Karpas-422 (cell line): ENCODE measurements around the gene SMG5. TPM values are rescaled to one million over a fixed set of nuclear protein-coding genes. Genes with fewer than 3 reads are reported as not detected.
"Not testable (repeated sequence)": the region's sequence is repeated elsewhere in the genome, so short reads cannot be mapped to it uniquely, and the experiment has no call there.

Experiments used
- DNase-seq: peaks from one replicate; pipeline ENCODE4 v3.0.0-alpha.2; 2015
- H2AFZ ChIP-seq: fragments of 200-600 bp; sonication (generic); 2 replicates; pipeline ENCODE4 v1.6.1; 2014; ENCODE audit warnings: antibody characterized with exemption, low read length, mixed read lengths
- H3K27ac ChIP-seq: fragments of 200-600 bp; sonication (generic); 2 replicates; pipeline ENCODE4 v1.5.1; 2014; ENCODE audit warnings: mild to moderate bottlenecking, low read length, moderate library complexity
- H3K27me3 ChIP-seq: fragments of 200-600 bp; sonication (generic); 2 replicates; pipeline ENCODE4 v1.6.1; 2014; ENCODE audit warnings: low read length, mixed read lengths
- H3K36me3 ChIP-seq: fragments of 200-600 bp; sonication (generic); 2 replicates; pipeline ENCODE4 v1.6.1; 2014; ENCODE audit warnings: low read length, mixed read lengths; ENCODE audit not compliant: insufficient read depth
- H3K4me1 ChIP-seq: fragments of 200-600 bp; sonication (generic); 2 replicates; pipeline ENCODE4 v1.6.1; 2014; ENCODE audit warnings: mild to moderate bottlenecking, low read length, mixed read lengths
- H3K4me2 ChIP-seq: fragments of 200-600 bp; sonication (generic); 2 replicates; pipeline ENCODE4 v1.6.1; 2014; ENCODE audit warnings: low read length, low read depth, mild to moderate bottlenecking; ENCODE audit not compliant: poor library complexity, severe bottlenecking
- H3K4me3 ChIP-seq: fragments of 200-600 bp; sonication (generic); 2 replicates; pipeline ENCODE4 v1.5.1; 2014; ENCODE audit warnings: mild to moderate bottlenecking, antibody characterized with exemption, low read length, mixed read lengths
- H3K79me2 ChIP-seq: fragments of 200-600 bp; sonication (generic); 2 replicates; pipeline ENCODE4 v1.6.1; 2014; ENCODE audit warnings: mild to moderate bottlenecking, low read length, mixed read lengths
- H3K9ac ChIP-seq: fragments of 200-600 bp; sonication (generic); 2 replicates; pipeline ENCODE4 v1.6.0; 2014; ENCODE audit warnings: low read length
- H3K9me2 ChIP-seq: fragments of 200-600 bp; sonication (generic), shearing (Covaris generic); replicated peaks from 2 replicates; pipeline ENCODE4 v1.6.0; 2014; ENCODE audit warnings: mild to moderate bottlenecking, low read length, moderate library complexity; ENCODE audit not compliant: insufficient read depth
- H3K9me3 ChIP-seq: fragments of 300-700, 200-600 bp; sonication (generic); 2 replicates; pipeline ENCODE4 v1.6.1; 2014; ENCODE audit warnings: low read length, mixed read lengths
- H4K20me1 ChIP-seq: fragments of 200-600 bp; sonication (generic); 2 replicates; pipeline ENCODE4 v1.6.1; 2014; ENCODE audit warnings: mild to moderate bottlenecking, antibody characterized with exemption, low read length, low read depth; ENCODE audit not compliant: insufficient read depth
- total RNA-seq: library from RNA; depleted of rRNA; stranded (reverse); fragments of >200 nt; shearing (Covaris generic); gene quantifications from 2 replicates; pipeline ENCODE4 v1.2.3, GENCODE V29; 2014; ENCODE audit warnings: low replicate concordance

The SMG5 gene
- total RNA-seq, 1 experiment from 2014 or later = 53.7 TPM

- no peaks in the 10 kb centered on the region for H3K4me1 ChIP-seq
- H3K9ac ChIP-seq = no peak overlapping the region
- no peaks in the 10 kb centered on the region for H3K9me2 ChIP-seq
- no peaks in the 10 kb centered on the region for H3K27me3 ChIP-seq
- no peak for DNase-seq
- H3K36me3 ChIP-seq = 0 out of 2 replicates have a peak, but pooled peaks cover 3% of the 10 kb centered on the region
- H3K27ac ChIP-seq = no peak overlapping the region
- H4K20me1 ChIP-seq = no peaks in the 10 kb centered on the region
- no peak overlapping the region for H3K4me2 ChIP-seq
- H3K9me3 ChIP-seq = no peaks in the 10 kb centered on the region
- H3K4me3 ChIP-seq = no peak overlapping the region
- no peaks in the 10 kb centered on the region for H3K79me2 ChIP-seq
- H2AFZ ChIP-seq = no peak overlapping the region
Observed at GRCh38 chr1:156226116-156226538, 56.5 kb downstream of the SMG5 start.

- Histone ChIP-seq H3K4me1 (no peaks in the 10 kb centered on the region), H3K4me3 (no peak overlapping the region), H3K4me2 (no peak overlapping the region), H4K20me1 (no peaks in the 10 kb centered on the region), H3K27me3 (no peaks in the 10 kb centered on the region), H3K9me2 (no peaks in the 10 kb centered on the region), H3K9ac (no peak overlapping the region), H3K27ac (no peak overlapping the region), H2AFZ (no peak overlapping the region), H3K9me3 (no peaks in the 10 kb centered on the region), H3K79me2 (no peaks in the 10 kb centered on the region), H3K36me3 (0 out of 2 replicates have a peak, but pooled peaks cover 3% of the 10 kb centered on the region)
- no peak for DNase-seq
Observed at GRCh38 chr1:156225677-156226014, 57.0 kb downstream of the SMG5 start.

- H3K9me3 ChIP-seq = no peaks in the 10 kb centered on the region
- H3K27ac ChIP-seq = no peak overlapping the region
- H3K36me3 ChIP-seq = 0 out of 2 replicates have a peak, but pooled peaks cover 3% of the 10 kb centered on the region
- H3K4me3 ChIP-seq = no peak overlapping the region
- no peaks in the 10 kb centered on the region for H3K9me2 ChIP-seq
- H4K20me1 ChIP-seq = no peaks in the 10 kb centered on the region
- no peaks in the 10 kb centered on the region for H3K27me3 ChIP-seq
- H3K9ac ChIP-seq = no peak overlapping the region
- DNase-seq = no peak
- no peaks in the 10 kb centered on the region for H3K4me1 ChIP-seq
- H3K4me2 ChIP-seq = no peak overlapping the region
- no peak overlapping the region for H2AFZ ChIP-seq
- H3K79me2 ChIP-seq = peaks cover 8% of the 10 kb centered on the region; the same call in 1 of the 2 replicates
Observed at GRCh38 chr1:156221986-156222692, 60.5 kb downstream of the SMG5 start.

GRCh38 chr1:156220226-156220625 is 62.4 kb downstream of the SMG5 start:
- Histone ChIP-seq H3K36me3 (no peaks in the 10 kb centered on the region), H3K79me2 (peaks cover 9% of the 10 kb centered on the region), H3K4me1 (no peaks in the 10 kb centered on the region), H3K27me3 (no peaks in the 10 kb centered on the region), H3K9ac (no peak overlapping the region), H2AFZ (no peak overlapping the region), H3K27ac (no peak overlapping the region), H3K9me2 (no peaks in the 10 kb centered on the region), H3K4me3 (no peak overlapping the region), H3K4me2 (no peak overlapping the region), H3K9me3 (no peaks in the 10 kb centered on the region), H4K20me1 (no peaks in the 10 kb centered on the region)
- DNase-seq = no peak

GRCh38 chr1:156217871-156218270 is 64.8 kb downstream of the SMG5 start:
- Histone ChIP-seq H3K9me3 (no peaks in the 10 kb centered on the region), H4K20me1 (no peaks in the 10 kb centered on the region), H2AFZ (no peak overlapping the region), H3K9ac (no peak overlapping the region), H3K4me1 (peaks cover 10% of the 10 kb centered on the region), H3K27me3 (no peaks in the 10 kb centered on the region), H3K36me3 (no peaks in the 10 kb centered on the region), H3K9me2 (no peaks in the 10 kb centered on the region), H3K4me2 (no peak overlapping the region), H3K4me3 (no peak overlapping the region), H3K79me2 (peaks cover 27% of the 10 kb centered on the region), H3K27ac (no peak overlapping the region)
- no peak for DNase-seq

GRCh38 chr1:156216361-156217086 is 66.1 kb downstream of the SMG5 start:
- H3K9me3 ChIP-seq, H3K27me3 ChIP-seq, H3K9ac ChIP-seq, H3K27ac ChIP-seq, H3K9me2 ChIP-seq, H2AFZ ChIP-seq, H3K4me2 ChIP-seq, H4K20me1 ChIP-seq, H3K36me3 ChIP-seq, DNase-seq, H3K4me3 ChIP-seq: not testable (repeated sequence)
- Histone ChIP-seq H3K79me2 (peaks cover 27% of the 10 kb centered on the region), H3K4me1 (peaks cover 19% of the 10 kb centered on the region)

GRCh38 chr1:156214024-156214748 is 68.4 kb downstream of the SMG5 start:
- peak overlapping the region; percentile 92 for H3K4me3 ChIP-seq
- peak overlapping the region; percentile 87 for H3K9ac ChIP-seq
- no peaks in the 10 kb centered on the region for H3K36me3 ChIP-seq
- H3K79me2 ChIP-seq = peaks cover 27% of the 10 kb centered on the region
- no peaks in the 10 kb centered on the region for H3K27me3 ChIP-seq
- H3K27ac ChIP-seq = peak overlapping the region; percentile 77; the same call in 1 of the 2 replicates
- no peak overlapping the region for H2AFZ ChIP-seq
- H3K4me2 ChIP-seq = peak overlapping the region; percentile 98
- no peaks in the 10 kb centered on the region for H3K9me3 ChIP-seq
- H3K9me2 ChIP-seq = no peaks in the 10 kb centered on the region
- H3K4me1 ChIP-seq = peaks cover 19% of the 10 kb centered on the region
- H4K20me1 ChIP-seq = no peaks in the 10 kb centered on the region
- no peak for DNase-seq

- Histone ChIP-seq H3K9me2 (no peaks in the 10 kb centered on the region), H3K4me2 (peak overlapping the region; percentile 98), H3K27me3 (no peaks in the 10 kb centered on the region), H3K27ac (peak overlapping the region; percentile 77), H3K9ac (peak overlapping the region; percentile 87), H3K4me1 (peaks cover 19% of the 10 kb centered on the region), H4K20me1 (no peaks in the 10 kb centered on the region), H2AFZ (peak overlapping the region; percentile 64; the same call in 1 of the 2 replicates), H3K4me3 (peak overlapping the region; percentile 92), H3K36me3 (0 out of 2 replicates have a peak, but pooled peaks cover 5% of the 10 kb centered on the region), H3K79me2 (peaks cover 27% of the 10 kb centered on the region), H3K9me3 (no peaks in the 10 kb centered on the region)
- no peak for DNase-seq
Observed at GRCh38 chr1:156213644-156213966, 69.0 kb downstream of the SMG5 start.
